HG03571 (cell line): Measurements from ENCODE around the gene ADCK2.
"Not testable (repeated sequence)": the region's sequence is repeated elsewhere in the genome, so short reads cannot be mapped to it uniquely, and the experiment has no call there.

Experiments used
- ATAC-seq: cut with Tn5 transposase; IDR thresholded peaks from one replicate; pipeline ENCODE4 v1.9.1; 2021; ENCODE audit not compliant: unreplicated experiment

The ADCK2 gene

DNA sequence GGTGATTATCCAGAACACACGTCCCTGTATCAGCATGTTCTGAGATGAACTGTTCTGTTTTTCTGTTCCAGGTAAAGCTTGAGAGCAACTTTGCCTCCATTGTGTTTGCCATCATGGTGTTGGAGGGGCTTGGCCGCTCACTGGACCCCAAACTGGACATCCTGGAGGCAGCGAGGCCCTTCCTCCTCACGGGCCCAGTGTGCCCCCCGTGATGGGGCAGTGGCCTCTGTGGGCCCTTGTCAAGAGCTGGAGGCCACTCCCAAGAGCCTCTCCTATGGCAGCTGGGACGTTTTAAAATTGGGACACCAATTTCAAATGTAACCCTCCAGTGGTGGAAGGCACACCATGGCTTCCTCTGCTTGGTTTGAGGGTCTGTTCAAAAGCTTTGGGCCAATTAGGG lies 21.8 kb downstream of the ADCK2 start:
- no peak for ATAC-seq

- ATAC-seq, result no peak
These were observed 22.6 kb downstream of the ADCK2 start for GRCh38 chr7:140695381-140695780.

GRCh38 chr7:140696024-140696679 lies 23.4 kb downstream of the ADCK2 start:
- no peak for ATAC-seq

GRCh38 chr7:140696680-140697446 lies 24.1 kb downstream of the ADCK2 start, which contains the start of gene NDUFB2:
Gene NDUFB2, plus strand, starts transcription at chr7:140696708. Its CDS starts 37 bp downstream, at chr7:140696745.
- peak; percentile 91 for ATAC-seq

DNA sequence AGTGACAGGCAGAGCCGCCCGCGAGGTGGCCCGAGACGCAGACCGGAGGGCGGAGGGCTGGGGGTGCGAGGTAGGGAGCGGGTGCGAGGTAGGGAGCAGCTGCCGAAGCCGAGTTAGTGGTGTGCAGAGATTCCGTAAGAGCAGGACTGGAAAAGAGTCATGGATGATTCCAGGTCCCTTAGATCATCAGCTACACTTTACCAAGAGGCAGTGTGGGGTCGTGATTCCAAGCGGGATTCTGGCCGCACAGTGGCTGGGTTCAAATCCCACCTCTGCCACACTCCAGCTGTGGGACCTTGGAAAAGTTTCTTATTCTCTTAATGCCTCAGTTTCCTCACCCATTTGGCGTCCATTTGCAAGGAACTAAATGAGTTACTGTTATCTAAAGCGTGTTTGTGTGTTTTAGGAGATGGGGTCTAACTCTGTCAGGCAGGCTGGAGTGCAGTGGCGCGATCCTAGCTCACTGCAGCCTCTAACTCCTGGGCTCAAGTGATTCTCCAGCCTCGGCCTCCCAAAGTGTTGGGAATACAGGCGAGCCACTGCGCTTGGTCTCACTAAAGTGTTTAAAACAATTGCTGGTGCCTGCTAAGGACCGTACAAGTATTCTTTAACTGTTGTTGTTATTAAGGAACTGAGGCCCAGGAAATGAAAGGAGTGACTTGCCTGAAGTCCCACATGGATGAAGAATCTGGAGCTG lies 24.9 kb downstream of the ADCK2 start:
- no peak for ATAC-seq

DNA sequence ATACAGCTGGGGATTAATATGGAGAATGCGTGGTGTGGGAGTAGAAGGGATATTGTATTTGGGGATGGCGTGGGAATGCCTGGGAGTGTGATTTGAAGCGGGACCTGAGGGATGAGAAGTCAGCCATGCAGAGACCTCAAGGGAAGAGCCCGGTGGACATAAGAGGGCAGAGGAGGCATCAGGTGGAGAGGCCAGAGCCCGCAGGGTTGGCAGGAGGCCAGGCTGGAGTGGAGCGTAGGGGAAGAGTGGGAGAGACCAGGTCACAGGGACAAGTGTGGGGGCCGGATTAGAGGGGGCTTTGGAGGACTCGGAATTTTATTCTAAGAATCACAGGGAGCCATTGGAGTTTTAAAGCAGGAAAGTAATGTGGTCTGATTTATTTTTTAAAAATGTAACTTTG lies 25.7 kb downstream of the ADCK2 start:
- ATAC-seq, result no peak

- no peak for ATAC-seq
These were observed 30.0 kb downstream of the ADCK2 start for GRCh38 chr7:140702774-140703173.

- no peak for ATAC-seq
These were observed 31.5 kb downstream of the ADCK2 start for GRCh38 chr7:140704205-140704604.

- ATAC-seq, result no peak
These were observed 34.4 kb downstream of the ADCK2 start for GRCh38 chr7:140707132-140707531.

GRCh38 chr7:140708764-140709163 lies 36.0 kb downstream of the ADCK2 start:
- not testable (repeated sequence) for ATAC-seq

GRCh38 chr7:140712392-140712791 lies 39.6 kb downstream of the ADCK2 start:
- ATAC-seq, result not testable (repeated sequence)

DNA sequence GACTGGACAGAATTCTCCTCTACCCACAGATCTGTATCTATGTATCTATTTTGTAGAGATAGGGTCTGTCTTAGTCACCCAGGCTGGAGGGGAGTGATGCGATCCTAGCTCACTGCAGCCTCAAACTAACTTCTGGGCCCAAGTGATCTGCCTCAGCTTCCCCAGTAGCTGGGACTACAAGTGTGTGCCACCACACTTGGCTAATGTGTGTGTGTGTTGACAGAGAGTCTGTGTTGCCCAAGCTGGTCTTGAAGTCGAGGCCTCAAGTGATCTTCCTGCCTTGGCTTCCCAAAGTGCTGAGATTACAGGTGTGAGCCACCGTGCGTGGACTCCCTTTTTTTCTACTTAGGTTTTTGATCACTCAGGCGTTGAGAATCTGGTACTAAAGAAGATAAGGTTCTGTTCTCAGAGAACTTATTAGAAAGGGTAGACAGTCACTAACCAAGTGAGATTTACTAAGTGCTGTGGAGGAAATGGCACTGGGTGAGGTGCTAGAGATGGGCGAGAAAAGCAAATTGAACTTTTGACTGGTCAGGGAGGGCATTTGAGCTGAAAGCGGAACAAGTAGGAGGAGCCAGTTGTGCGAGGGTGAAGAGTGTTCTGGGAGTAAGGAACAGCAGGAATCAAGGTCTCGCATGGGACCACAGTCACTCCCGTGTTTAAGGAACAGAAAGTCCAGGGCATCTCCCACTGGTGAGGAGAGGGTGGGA lies 41.7 kb downstream of the ADCK2 start:
- no peak for ATAC-seq

- no peak for ATAC-seq
These were observed 47.0 kb downstream of the ADCK2 start for GRCh38 chr7:140719721-140720120.

GRCh38 chr7:140722254-140722653 lies 49.5 kb downstream of the ADCK2 start:
- ATAC-seq, result no peak

DNA sequence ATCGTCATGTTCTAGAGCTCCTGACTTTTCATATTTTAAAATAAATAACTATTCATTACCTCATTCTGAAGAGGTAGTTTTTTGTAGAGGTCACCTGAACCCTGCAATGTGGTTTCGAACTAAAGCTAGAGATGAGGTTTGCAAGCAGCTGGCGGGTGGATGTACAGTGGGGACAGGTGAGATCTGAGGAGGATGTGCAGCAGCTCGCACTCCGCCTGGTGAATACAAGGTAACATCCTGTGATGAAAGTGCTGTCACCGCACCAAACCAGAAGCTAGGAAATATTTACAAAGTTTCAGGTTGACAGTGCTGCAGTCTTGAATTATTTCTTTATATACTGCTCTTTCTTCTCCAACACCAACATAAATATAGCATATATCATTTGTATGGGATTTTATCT lies 50.3 kb downstream of the ADCK2 start:
- no peak for ATAC-seq

GRCh38 chr7:140723574-140723973 lies 50.8 kb downstream of the ADCK2 start:
- ATAC-seq, result no peak

- ATAC-seq, result no peak
These were observed 52.0 kb downstream of the ADCK2 start for GRCh38 chr7:140724706-140725105.

DNA sequence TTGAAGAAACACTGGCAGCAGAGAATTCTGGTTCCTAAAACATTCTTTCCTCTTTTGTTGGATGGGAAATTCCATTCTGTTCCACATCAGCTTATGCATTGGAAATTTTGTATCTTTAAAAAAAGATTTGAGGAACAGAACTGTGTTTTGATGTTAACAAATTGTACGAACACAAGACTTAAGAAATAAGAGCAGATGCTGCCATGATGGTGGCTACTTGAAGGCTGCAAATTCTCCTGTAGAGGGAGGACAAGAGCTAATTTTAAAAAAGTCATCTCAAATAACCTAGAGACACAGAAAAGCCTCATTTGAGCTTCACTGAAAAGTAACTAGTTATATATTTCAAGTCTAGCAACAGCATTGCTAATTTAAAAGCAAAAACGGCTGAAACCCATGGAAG lies 53.5 kb downstream of the ADCK2 start:
- no peak for ATAC-seq

DNA sequence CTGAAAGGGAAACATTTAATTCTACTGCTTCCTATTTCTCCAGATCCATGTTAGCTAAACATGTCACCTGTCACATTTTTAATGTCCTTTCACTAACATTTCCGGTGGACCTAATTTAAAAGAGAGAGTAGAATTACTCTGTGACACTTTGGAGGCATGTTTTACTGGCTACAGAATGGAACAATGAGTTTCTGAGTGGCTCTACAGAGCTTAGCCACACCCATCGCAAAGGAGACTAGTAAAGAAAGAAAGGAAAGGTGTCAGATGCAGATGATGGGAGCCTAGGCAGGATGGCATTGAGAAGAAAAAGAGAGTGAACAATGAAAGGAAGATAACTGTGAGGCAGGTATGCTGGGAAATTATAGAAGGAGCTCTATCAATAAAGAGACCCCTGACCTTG lies 59.7 kb downstream of the ADCK2 start:
- ATAC-seq, result no peak

GRCh38 chr7:140734096-140734495 lies 61.4 kb downstream of the ADCK2 start:
- no peak for ATAC-seq

- ATAC-seq, result no peak
These were observed 62.0 kb downstream of the ADCK2 start for GRCh38 chr7:140734729-140735128.
